Measurements from ENCODE around the gene RNU6-1.

DNA sequence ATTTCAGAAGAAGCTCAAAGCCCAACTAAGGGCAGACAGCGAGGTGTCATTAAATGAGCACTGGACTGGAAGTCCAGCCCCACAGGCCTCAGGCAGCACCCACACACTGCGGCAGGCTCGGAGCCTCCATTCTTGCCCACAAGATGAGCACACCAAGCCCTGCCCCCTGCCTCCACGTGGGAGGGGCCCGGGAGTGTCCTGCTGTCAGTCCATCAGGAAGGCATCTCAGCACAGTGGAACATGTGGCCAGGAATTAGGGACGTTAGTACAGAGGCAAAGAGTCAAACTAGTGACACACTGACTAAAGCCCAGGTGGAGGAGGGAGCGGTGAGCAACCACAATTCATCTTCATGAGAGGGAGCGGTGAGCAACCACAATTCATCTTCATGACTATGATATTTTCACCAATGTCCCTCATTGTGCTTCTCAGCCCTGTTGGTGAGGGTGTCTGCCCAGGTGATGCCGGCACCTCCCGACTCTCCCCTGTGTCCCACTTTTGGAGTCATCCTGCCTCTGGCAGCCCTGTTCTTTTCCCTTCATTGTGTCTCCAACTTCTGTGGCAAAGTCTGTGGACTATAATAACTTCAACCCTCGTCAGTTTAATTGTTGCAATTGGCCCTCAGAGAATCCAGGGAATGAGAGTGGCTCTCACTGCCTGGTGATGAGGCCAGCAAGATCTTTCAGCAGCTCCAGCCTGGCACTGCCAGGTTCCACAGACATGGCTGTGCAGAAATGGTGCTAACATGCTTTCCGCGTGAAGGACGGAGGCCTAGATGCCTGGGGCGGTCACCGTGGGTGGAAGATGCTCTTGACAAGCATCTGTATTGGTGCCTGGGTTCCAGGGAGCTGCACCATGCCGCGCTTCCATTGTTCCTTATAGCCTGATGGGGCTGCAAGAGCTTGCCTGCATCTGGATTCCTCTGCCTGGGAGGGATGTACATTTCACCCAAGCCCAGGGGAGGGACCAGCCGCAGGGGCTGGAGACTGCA is 37.6 kb downstream of the RNU6-1 start:
- no peak for TF ChIP-seq POLR2A (IDR thresholded peaks at IDR 0.05)
- TF ChIP-seq, protein P1, sequence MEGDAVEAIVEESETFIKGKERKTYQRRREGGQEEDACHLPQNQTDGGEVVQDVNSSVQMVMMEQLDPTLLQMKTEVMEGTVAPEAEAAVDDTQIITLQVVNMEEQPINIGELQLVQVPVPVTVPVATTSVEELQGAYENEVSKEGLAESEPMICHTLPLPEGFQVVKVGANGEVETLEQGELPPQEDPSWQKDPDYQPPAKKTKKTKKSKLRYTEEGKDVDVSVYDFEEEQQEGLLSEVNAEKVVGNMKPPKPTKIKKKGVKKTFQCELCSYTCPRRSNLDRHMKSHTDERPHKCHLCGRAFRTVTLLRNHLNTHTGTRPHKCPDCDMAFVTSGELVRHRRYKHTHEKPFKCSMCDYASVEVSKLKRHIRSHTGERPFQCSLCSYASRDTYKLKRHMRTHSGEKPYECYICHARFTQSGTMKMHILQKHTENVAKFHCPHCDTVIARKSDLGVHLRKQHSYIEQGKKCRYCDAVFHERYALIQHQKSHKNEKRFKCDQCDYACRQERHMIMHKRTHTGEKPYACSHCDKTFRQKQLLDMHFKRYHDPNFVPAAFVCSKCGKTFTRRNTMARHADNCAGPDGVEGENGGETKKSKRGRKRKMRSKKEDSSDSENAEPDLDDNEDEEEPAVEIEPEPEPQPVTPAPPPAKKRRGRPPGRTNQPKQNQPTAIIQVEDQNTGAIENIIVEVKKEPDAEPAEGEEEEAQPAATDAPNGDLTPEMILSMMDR (IDR thresholded peaks at IDR 0.05), result no peak

Data from gastroesophageal sphincter (tissue), 3 donors.